Neutrophil (primary cell): ENCODE measurements around the gene COL4A6.

Source experiments
- H3K27ac ChIP-seq: fragments of 200-600 bp; sonication (generic); 2 replicates; pipeline ENCODE4 v1.5.1; 2016; ENCODE audit warnings: mild to moderate bottlenecking, moderate library complexity
- H3K27me3 ChIP-seq: fragments of 200-600 bp; sonication (generic); 2 replicates; pipeline ENCODE4 v1.6.0; 2016; ENCODE audit warnings: mild to moderate bottlenecking
- H3K36me3 ChIP-seq: fragments of 200-600 bp; sonication (generic); 2 replicates; pipeline ENCODE4 v1.5.1; 2017
- H3K4me1 ChIP-seq, 2 experiments: fragments of 200-600 bp in 1 of 2; sonication (generic) in 1 of 2; 1 replicate in 1 of 2; 2 replicates in 1 of 2; pipeline versions ENCODE4 v1.5.1 to v1.6.1; 2013 to 2016; ENCODE audit warnings: low read depth in 1 of 2, low read length in 1 of 2, mild to moderate bottlenecking in 1 of 2, moderate library complexity in 1 of 2; ENCODE audit not compliant: control insufficient read depth in 1 of 2, insufficient read depth in 1 of 2
- H3K4me3 ChIP-seq, 2 experiments: fragments of 200-600 bp in 1 of 2; sonication (generic) in 1 of 2; 1 replicate in 1 of 2; 2 replicates in 1 of 2; pipeline ENCODE4 v1.5.1; 2013 to 2016; ENCODE audit warnings: low read depth in 1 of 2, low read length in 1 of 2, mild to moderate bottlenecking in 1 of 2, moderate library complexity in 1 of 2
- H3K9me3 ChIP-seq: fragments of 200-600 bp; sonication (generic); 2 replicates; pipeline ENCODE4 v1.5.1; 2016
- TF ChIP-seq, protein P1 (sequence below): fragments of 200-600 bp; sonication (generic); IDR thresholded peaks from 2 replicates; pipeline ENCODE4 v1.5.1; 2016; ENCODE audit warnings: antibody characterized with exemption

COL4A6 gene

DNA sequence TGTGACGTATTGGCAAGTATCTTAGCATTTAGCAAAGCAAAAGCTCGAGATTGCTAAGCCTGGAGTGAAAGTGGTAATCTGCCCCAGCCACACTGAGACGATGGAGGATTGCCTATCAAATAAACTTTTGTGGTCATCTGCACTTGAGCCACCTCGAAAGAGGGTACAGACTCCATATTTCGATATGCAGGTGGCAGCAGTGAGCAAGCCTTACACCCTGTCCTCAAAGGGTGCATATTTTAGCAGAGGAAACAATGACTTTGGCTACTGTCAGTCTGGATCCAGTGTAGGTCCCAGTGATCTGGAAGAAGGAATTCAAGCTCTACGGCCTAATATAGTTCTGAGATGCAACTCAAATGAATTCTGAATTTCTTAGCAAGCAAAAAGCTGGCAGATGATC, 192.8 kb downstream of the COL4A6 start:
- H3K36me3 ChIP-seq, result no peaks in the 10 kb centered on the region
- no peak overlapping the region for H3K4me3 ChIP-seq
- no peaks in the 10 kb centered on the region for H3K4me1 ChIP-seq
- H3K27ac ChIP-seq, result no peak overlapping the region
- TF ChIP-seq, protein P1, sequence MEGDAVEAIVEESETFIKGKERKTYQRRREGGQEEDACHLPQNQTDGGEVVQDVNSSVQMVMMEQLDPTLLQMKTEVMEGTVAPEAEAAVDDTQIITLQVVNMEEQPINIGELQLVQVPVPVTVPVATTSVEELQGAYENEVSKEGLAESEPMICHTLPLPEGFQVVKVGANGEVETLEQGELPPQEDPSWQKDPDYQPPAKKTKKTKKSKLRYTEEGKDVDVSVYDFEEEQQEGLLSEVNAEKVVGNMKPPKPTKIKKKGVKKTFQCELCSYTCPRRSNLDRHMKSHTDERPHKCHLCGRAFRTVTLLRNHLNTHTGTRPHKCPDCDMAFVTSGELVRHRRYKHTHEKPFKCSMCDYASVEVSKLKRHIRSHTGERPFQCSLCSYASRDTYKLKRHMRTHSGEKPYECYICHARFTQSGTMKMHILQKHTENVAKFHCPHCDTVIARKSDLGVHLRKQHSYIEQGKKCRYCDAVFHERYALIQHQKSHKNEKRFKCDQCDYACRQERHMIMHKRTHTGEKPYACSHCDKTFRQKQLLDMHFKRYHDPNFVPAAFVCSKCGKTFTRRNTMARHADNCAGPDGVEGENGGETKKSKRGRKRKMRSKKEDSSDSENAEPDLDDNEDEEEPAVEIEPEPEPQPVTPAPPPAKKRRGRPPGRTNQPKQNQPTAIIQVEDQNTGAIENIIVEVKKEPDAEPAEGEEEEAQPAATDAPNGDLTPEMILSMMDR, result no peak
- H3K27me3 ChIP-seq, result no peaks in the 10 kb centered on the region
- no peaks in the 10 kb centered on the region for H3K9me3 ChIP-seq

DNA sequence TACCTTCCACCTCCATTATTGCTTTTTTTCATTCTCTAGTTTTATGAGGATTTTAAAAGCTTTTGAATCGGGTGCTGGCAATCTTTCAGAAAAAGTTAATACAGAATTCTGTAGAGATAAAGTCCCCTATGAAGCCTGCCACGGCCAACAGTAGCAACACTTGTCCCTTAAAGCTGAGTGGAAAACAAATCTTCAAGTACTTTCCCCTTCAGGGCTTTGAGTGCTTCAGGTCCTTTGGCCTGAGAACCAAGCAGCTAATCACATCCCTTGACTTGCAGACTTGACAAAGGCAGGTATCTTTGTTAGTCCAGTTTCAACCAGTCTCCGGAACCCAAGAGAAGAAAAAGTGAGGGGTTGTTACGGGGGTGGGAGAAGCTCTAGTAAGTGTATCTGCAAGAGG, 202.2 kb downstream of the COL4A6 start:
- Histone ChIP-seq H3K36me3 (no peaks in the 10 kb centered on the region), H3K27me3 (no peaks in the 10 kb centered on the region), H3K27ac (no peak overlapping the region), H3K4me1 (no peaks in the 10 kb centered on the region), H3K9me3 (no peaks in the 10 kb centered on the region), H3K4me3 (no peak overlapping the region)
- TF ChIP-seq, protein P1, result no peak

DNA sequence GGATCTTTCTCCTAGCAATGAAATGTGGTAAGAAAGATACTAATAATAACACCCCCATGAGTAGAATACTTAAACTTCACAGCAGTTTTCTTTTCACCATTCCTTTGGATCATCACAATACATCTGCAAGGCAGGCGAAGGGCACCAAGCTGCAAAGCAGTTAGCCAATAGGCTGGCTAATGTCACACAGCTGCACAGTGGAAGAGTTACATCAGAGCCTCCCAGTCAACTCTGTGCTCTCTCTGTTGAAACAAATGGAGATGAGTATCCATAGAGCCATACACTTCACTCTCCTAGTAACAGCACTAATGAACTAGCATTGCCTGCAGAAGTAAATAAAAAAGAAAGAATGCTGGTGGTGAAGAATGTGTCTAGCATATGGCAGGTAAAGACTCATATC, 207.6 kb downstream of the COL4A6 start:
- TF ChIP-seq, protein P1, result no peak
- Histone ChIP-seq H3K9me3 (no peaks in the 10 kb centered on the region), H3K4me1 (no peaks in the 10 kb centered on the region), H3K36me3 (no peaks in the 10 kb centered on the region), H3K27me3 (no peaks in the 10 kb centered on the region), H3K27ac (no peak overlapping the region), H3K4me3 (no peak overlapping the region)

DNA sequence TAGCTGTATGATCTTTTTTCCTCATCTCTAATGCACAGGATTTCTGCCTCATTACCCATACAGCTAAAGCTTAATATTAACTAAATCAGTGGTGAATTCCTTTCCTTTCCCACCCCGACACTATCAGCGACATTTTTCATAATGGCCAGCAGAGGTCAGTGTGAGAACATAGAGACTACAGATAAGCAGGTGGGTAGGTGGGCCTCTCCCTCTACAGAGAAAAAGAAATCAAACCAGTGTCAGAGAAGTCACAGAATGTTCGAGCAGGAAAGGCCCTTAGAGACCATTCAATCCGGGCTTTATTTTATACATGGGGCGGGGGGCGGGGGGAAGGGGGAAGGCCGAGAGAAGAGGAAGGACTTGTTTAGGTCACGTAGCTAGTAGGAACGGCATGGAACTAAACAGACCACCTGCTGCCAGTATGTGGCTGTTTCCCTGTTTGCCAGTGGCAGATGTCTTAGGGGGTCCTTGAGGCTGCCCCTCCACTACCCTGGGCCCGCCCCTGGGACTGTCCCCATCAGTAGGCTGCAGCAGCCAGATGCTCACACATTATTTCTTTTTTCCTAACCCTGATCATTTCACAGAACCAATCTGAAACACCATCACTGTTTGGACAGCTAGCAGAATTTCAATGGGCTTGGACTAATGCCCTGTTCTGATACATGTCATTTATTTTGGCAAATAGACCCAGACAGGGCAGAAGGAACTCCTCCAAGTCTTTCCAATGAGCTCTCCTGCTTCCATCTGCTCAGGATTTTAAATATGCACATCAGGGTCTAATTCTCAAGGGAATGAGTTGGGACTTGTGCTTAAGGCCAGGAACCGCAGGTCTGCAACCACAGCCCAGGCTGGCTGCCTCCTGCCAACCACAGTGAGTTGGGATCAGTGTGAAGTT, 213.2 kb downstream of the COL4A6 start:
- Histone ChIP-seq H3K27me3 (no peaks in the 10 kb centered on the region), H3K36me3 (no peaks in the 10 kb centered on the region), H3K9me3 (no peaks in the 10 kb centered on the region), H3K4me3 (no peak overlapping the region), H3K27ac (no peak overlapping the region), H3K4me1 (no peaks in the 10 kb centered on the region)
- TF ChIP-seq, protein P1, result no peak

DNA sequence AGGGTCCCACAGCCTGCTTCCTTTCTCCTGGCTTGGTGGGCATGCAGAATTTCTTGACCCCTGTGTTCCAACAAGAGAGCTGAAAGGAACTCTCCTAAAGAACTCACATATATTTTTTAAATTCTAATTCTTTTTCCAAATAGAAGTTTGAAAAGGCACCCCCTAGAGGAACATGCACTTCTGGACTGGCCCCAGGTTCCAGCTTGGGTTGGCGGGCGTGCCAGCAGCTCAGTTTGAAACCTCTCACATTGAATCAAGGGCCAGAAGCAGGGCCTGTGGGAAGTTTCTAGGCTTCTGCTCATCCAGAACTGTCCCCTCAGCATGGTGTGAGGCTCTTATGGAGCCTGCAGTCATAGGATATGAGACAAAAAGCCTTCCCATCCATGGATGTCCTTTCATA, 214.0 kb downstream of the COL4A6 start:
- Histone ChIP-seq H3K36me3 (no peaks in the 10 kb centered on the region), H3K27me3 (no peaks in the 10 kb centered on the region), H3K4me3 (no peak overlapping the region), H3K27ac (no peak overlapping the region), H3K9me3 (no peaks in the 10 kb centered on the region), H3K4me1 (no peaks in the 10 kb centered on the region)
- TF ChIP-seq, protein P1, result no peak
